Measurements from ENCODE around the gene PARVB.
A peak's percentile ranks its signal among the peaks of the same experiment; 100 is the strongest.
"Not testable (repeated sequence)": the region's sequence is repeated elsewhere in the genome, so short reads cannot be mapped to it uniquely, and the experiment has no call there.

The PARVB gene

DNA sequence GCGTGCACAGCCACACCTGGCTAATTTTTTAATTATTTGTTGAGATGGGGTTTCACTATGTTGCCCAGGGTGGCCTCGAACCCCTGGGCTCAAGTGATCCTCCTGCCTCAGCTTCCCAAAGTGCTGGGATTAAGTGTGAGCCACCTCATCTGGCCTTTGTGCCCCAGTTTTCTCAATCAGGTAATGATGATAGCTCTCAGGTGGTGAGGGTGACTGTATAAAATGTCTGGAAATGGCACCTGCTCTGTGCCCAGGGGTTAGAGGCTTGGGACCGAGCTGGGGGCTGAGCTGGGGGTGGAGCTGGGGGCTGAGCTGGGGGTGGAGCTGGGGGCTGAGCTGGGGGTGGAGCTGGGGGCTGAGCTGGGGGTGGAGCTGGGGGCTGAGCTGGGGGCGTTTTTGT, 32.5 kb downstream of the PARVB start:
- not testable (repeated sequence) for DNase-seq (ENCODE audit: low read depth)

DNA sequence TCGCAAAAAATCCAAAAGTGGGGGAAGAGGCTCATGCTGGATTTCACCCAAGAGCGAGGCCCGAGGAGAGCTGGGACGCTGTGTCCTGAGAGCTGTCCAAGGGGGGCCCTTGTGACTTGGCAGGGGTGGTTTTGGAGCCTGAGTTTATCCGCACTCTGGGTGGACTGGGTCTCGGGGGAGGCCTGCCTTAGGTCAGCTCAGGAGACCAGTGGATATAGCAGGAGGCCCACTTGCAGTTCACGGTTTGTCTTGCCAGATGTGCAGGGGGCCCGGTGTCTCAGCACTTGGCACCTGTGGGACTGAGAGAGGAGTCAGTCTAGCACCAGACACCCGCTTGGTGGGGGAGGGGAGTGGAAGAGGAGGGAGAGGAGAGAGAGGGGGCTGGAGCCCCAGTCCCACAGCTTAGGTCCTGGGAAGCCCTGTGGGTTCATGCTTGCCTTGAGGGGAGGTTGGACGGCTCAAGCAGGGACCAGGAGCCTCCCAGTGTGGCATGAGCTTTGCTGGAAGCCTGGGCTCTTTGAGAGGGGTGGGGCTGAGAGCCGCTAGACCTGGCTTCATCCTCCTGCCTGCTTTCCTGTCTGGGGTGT, 33.4 kb downstream of the PARVB start:
- no peak for DNase-seq (ENCODE audit: low read depth)

DNA sequence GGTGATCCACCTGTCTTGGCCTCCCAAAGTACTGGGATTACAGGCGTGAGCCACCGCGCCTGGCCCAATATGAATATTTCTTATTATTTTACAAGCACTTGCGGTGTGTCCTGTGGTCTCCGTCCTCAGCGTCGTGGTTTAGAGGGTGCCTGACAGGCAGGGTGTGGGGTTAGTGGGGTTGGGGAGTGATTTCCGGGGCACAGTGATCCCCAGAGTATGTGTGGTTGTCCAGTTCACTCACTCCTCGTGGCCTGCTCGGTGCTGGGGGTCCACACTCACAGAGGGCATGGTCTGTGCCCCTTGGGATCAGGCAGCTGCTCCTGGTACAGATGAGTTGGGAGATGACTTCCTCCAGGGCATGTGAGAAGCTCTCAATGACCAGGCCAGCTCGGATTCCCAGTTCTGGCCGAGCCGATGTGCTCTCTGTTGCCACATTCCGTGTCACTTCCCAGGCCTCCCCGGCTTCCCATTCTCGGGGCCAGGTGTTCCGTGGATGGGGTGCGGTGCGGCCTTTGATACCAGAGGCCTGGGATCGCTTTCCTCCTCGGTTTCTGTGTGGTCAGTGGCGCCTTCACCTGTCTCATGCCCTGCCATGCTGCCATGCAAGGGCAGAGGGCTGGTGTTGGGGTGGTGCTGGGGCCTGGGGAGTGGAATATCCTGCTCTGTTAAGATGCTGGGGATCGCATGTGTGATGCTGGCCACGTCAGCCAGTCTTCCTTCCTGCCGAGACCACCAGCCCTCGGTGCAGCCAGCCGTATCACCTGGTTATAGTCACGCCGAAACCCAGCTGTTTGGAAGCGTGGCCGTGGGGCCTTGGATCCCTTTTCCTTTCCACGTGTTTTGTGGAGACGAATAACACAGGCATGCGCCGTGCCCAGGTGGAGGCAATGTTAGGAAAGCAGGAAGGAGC, 39.6 kb downstream of the PARVB start:
- no peak for DNase-seq (ENCODE audit: low read depth)

DNA sequence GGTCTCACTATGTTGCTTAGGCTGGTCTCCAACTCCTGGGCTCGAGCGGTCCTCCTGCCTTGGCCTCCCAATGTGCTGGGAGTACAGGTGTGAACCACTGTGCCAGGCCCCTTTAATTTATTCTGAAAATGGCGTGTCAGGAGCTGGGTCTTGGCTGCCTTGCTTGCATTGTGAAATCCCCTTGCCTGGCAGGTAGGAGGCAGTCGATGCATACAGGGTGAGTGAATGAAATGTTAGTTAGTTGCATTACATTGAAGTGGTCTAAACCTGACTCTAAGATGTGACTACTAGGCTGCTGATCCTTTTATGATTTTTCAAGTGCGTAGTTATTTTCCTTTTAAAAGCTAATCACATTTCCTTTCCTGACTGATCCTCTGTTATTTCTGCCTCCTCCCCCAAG, 42.9 kb downstream of the PARVB start:
- no peak for DNase-seq (ENCODE audit: low read depth)

DNA sequence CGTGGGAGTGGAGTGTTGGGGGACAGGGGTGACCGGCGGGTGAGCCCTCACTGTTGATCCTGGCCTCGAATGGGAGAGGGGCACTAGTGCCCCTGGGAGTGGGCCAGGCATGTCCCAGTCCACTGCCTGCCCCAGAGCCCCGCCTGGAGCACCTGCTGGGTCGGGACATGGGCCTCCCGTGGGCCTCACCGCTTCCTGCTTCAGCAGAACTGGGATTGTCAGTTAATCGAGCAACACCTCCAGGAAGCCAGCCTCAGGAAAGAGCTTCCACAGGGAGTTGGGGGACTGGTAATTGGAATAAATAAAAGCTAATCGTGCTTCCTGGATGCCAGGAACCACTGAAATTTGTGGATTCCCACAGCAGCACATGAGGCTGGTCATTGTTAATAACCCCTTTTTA, 43.8 kb downstream of the PARVB start:
- DNase-seq (ENCODE audit: low read depth): no peak

DNA sequence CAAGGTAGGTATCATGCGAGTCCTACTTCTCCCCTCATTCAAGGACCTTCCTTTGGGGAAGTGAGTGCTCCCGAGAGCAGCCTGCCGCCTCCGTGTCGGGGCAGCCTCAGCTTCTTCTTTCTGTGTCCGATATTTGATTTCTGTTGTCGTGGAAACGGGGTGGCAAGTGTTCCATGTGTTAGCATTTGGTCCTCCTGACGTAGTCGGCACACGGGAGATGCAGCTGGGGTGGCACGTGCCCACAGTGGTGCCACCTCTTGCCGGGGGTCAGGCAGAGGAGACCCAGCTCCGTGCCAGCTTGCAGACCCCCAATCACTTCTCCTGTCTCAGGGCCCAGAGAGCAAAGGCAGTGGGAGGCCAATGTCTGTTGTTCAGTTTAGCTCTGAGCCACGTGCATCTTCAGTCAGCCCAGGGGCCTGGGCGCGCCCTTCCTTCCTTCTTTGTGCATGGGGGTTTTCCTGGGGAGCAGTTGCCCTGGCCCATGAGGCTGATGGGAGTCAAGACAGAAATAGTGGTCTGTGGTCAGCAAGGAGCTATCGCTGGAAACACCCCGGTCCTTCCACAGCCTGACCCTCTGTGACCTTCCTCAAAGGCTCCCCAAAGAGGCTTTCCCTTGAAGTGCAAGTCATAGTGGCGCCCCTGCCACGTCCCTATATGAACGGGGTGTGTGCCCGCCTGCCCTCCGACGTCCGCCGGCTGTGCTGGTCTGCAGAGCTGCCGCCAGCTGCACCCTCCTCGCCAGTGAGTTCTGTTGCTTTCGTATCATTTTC, 44.5 kb downstream of the PARVB start:
- DNase-seq (ENCODE audit: low read depth): no peak

DNA sequence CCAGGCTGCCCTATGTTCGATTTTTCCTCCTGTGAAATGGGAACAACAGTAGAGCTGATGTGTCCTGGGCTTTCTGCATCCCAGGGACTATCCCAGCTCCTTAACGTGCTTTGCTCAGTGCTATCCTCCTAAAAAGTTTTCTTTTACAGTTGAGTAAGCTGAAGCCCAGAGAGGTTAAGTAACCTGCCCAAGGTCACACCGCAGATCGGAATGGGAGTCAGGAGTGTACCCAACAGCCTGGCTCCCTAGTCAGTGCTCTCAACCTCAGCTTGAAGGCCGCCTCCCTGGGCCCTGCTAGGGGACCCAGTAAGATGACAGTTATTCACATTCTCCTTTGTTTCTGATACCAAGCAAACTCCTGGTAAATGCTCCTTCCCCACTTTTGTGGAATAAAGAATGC, 45.9 kb downstream of the PARVB start:
- no peak for DNase-seq (ENCODE audit: low read depth)

DNA sequence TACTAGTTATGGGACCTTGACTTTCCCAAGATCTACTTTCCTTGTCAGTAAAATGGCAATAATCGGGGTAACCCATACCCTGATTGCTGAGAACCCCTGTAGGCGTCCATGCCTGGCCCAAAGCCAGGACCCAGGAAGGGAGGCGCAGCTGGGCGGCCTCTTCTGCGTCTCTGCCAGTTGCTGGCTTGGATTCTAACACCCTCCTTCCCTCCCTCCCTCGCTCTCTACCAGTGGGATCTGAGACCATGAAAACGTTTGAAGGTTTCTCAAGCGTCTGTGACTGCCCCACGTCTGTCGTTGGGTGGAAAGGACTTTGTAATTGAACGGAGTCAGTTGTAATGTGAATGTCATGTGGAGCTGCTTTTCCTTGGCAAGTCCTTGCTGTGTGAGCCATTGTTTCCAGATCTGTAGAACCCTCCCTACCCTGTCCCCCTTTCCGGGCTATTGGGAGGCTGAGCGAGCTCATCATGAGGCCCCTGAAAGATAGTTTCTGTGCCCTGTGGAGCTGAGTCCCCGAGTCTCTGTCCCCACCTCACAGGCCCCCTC, 47.8 kb downstream of the PARVB start:
- DNase-seq (ENCODE audit: low read depth): no peak

DNA sequence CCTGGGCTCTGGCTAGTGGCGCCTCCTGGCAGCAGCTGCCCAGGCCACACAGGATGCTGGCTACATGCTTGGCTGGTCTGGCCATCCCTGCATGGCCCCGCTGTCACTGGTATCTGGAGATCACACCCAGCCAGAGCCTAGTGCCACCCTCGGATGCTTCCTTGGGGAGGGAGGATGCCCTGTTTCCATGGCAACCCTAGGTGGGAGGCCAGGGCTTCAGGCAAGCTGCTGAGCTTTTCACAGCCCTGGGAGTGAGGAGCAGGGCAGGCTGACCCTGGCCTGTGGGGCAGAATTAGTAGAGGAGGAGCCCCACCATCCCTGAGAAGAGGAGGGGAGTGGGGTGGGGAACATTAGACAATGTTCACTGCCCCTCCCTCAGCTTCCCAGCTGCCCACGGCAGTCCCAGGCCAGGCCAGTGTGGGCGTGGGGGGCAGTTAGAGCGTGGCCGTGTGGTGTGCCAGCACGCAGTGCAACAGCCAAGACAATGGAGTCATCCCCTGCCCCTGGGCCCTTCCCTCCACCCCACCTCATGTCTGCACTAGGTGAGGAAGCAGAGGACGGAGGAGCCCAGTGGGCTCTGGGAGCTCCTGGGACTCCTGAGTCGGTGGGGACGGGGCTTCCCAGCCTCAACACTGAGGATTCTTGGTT, 50.4 kb downstream of the PARVB start:
- DNase-seq (ENCODE audit: low read depth): no peak

DNA sequence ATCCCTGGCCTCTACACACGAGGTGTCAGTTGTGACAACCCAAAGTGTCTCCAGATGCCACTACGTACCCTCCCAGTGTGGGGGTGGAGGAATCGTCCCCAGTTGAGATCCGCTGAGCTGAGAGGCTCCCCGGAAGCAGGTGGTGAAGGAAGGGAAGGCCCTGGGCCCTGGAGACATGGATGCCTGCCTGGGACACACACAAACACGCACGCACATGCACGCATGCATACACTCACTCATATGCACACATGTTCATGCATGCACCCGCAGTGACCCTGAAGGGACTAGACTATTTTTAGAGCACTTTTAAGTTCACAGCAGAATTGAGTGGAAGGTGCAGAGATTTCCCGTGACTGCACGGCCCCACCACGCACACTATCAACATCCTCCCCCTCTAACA, 50.9 kb downstream of the PARVB start:
- DNase-seq (ENCODE audit: low read depth): no peak

DNA sequence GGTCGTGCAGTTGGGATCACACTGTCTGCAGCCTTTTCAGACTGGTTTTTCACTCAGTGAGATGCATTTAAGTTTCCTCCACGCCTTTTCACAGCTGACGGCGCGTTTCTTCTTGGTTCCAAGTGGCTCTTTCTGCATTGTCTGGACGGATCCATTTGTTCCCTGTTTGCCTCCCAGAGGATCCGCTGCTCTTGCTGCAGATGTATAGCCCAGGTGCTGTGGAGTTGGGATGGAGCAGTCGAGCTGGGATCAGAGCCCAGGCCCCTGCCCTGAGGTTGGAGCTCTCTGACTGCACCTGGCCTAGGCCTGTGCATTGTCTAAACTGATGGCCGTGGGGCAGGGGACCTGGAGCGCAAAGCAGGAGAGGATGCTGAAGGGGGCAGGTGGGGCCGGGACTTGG, 51.6 kb downstream of the PARVB start:
- no peak for DNase-seq (ENCODE audit: low read depth)

DNA sequence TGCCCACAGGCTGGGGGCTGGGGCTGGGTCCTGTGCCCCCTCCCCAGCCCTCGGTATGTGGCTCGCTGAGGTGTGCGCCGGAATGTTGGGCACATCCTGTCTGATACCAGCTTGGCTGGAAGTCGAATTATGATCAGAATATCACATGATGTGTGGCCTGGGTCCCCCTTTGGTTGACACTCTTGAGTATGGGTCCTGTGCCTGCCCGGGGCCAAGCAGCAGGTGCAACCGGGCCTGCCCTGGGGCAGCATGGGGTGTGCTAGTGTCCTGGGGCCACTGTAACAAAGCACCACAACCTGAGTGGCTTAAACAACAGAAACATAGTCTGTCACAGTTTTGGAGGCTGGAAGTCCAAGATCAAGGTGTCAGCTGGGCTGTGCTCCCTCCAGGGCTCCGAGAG, 52.7 kb downstream of the PARVB start:
- no peak for DNase-seq (ENCODE audit: low read depth)

DNA sequence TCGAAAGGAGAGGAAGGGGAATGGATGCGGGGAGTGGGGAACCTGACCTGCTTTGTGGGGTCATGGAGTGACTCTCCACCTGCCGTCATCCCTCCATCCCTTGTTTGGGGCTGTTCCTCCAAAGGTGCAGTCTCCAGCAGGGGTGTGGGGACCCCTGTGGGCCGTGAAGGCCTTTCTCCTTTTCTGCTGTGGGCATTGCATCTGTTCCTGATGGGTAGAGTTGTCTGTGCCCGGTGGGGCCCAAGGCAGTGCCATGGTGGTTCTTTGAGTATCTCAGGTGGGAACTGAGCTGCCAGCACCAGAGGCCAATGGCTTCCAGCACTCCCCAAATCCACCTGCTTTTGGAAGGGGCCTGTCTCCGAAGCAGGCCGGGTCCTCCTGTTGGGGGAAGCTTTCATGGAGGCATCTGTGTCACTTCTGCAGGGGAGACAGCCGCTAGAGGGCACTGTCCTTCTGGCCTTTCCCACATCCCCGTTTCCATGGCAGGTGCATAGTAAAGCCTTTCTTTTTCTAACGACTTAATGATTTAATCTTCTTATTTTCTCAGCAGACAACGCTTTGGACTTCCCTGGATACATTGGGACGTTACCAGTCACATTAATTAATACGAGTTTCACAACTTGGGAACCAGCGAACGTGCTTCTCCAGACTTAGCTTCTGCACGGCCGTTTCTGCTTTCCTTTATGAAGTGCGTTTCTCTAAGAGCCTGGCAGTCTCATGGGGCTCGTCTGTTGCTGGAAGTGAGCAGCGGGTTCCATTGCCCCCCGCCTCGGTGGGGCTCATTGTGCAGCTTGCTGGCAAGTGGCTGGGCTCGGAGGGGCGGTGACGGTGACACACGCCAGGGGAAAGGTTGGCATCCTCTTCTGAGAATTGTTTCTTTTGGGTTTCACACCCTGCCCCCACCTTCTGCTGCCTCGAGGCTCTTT, 57.1 kb downstream of the PARVB start:
- DNase-seq (ENCODE audit: low read depth): peak; percentile 45

DNA sequence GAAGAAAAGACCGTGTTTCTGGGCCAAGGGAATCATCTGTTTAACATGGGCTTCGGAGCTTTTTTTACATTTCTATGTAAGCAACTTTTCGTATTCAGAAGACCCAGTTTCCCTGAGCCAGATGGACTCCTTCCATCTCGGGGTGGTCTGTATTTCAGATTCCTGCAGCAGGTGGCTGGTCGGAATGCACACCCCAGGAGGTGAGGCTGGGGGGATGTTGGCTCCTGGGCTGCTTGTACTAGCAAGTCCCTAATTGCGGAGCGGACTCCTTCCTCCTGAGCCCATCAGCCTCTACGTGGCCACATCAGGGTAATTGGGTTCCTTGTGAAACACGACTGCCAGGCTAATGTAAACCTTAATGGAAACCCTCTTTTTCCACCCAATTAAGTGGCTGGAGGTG, 58.7 kb downstream of the PARVB start:
- DNase-seq (ENCODE audit: low read depth): no peak

DNA sequence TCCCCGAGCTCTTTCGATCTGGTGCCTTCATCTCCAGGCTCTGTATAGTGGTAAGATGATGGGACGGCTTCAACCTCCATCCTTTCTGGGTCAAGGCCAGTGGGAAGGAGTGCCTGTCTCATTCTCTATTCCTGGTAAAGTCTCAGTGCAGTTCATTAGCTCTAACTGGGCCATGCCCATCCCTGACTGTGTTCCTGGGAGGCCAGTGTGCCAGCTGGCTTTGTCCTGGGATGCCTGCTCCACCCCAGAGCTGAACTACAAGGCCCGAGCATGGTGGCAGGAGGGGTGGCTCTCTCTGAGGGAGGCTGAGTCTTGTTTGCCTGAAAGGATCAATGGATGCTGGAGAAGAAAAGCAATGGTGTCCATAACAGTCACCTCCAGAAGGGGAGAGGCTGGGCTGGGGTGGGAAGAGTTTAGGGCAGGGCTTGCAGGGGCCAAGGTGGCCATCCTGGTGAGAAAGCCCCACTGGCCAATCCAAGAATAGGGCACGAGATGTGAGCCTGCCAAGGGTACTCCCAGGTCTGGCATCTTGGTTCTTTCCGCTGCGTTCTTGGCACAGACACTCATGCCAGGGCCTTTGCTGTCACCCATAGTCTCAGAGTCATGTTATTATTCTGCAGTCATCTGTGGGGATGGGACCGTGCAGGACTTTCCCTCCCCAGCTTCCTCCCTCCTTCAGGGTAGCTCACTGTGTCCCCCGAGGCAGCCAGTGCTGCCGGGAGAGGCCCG, 60.1 kb downstream of the PARVB start:
- DNase-seq (ENCODE audit: low read depth): no peak

DNA sequence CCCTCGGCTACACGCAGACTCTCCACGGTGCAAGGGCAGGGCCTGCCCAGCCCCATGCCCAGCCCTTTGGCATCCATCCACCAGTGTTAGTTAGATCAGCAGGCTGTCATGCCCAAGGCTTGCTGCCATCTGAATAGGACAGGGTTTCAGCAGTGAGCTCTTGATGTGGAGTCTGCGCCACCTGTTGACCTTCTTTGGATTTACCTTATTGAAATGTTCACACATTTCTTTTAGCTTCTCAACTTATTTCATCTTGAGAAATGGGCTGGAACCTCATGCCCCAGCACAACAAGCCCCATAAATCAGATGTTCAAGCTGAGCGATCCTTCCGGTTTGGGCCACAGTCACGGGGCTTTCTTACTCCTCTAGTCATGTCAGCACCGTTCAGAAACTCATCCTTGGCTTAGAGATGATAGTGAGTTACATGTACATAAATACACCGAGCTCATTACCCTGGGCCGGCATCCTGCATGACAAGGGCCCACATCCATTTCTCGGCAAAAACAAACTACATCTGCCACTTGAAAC, 61.7 kb downstream of the PARVB start:
- no peak for DNase-seq (ENCODE audit: low read depth)

DNA sequence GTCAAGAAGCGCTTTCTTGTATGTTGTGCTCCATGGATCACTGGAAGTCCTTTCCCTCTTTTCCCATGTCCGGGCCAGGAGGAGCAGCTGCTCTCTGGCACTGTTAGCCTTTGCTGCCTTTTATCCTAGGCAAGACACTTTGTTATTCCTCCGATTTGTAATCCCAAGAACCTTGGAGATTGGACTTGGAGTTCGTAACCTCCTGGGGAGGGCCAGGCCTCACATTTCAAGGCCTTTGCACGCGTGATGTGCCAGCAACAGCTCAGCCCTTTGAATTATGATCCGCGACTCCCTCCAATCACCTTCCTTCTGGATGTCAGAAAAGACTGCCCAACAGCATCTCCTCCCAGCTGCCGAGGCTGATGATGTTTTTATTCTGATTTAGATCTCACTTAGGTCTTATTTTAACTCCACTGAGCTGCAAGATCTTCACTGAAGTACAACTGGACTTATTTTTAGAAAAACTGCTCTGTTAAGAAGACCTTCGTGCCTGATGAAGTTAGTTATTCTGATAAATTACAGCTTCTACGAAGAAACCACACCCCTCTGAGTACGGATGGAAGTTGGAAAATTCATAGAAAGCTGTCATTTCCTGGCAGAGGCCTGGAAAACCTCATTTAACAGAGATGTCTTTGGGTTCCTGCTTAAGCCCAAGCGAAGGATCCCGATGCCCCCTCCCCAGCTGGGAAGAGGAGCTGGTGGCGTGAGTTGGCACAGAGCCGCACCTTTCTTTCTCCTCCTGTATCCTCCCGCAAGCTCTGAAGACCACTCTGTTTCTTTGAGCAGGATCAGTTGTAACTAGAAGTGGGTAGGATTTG, 62.4 kb downstream of the PARVB start:
- no peak for DNase-seq (ENCODE audit: low read depth)

DNA sequence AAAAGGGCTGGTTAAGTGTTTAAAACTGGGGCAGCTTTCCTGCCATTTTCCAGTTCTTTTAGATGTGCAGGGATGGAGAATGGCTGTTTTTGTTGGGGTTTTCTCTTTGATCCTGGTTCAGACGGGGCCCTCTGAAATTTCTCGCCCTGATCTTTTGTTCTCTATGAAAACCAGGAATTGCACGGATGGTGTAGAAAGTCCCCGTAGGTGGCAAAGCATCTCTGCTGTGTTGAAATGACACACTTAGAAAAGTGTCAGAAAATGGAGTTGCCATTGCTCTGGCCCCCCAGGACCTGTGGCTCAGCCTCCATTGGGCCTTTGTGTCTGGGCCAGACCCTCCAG, 63.0 kb downstream of the PARVB start:
- no peak for DNase-seq (ENCODE audit: low read depth)

DNA sequence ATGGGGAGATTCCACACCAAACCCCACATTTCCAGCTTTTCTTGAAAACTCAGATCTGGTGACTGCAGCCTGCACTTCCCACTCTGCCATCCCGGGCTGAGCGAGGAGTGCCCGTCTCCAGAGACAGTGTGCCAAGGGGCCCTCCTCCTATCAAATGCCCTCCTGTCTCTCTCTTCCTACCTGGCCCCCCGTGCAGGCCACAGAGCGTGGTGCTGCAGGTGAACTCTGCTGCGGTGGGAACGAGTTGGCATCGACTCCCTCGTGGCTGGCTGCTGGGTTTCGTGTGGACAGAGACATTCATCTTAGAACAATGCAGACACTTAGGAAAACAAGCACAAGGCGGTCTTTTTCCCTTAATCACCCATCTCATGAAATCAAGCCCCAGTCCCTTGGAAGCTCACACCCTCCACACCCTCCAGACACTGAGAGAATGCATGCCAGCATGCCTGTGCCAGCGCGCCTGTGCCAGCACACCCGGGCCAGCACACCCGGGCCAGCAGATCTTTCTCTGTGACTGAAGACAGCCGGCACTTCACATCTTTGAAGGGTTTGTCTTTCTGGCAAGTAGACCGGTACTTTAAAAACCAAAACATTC, 65.0 kb downstream of the PARVB start:
- no peak for DNase-seq (ENCODE audit: low read depth)

Measured in activated T-helper 9 cell treated with anti-CD3 and anti-CD28 coated beads, Interleukin-2, amount 50 U/mL, for 16 hours (primary cell).